ENCODE measurements around the gene DAGLA.

Gene DAGLA

GRCh38 chr11:61761440-61762222, 81.4 kb downstream of the DAGLA start:
- H3K27me3 Mint-ChIP-seq, result peaks cover 11% of the 10 kb centered on the region
- H3K9me3 Mint-ChIP-seq, result no peaks in the 10 kb centered on the region
- no peak overlapping the region for H3K4me3 Mint-ChIP-seq
- H3K36me3 Mint-ChIP-seq, result no peaks in the 10 kb centered on the region
- no peak overlapping the region for H3K27ac Mint-ChIP-seq
- no peak for ATAC-seq
- peaks cover 3% of the 10 kb centered on the region for H3K4me1 Mint-ChIP-seq

- no peak overlapping the region for H3K4me3 Mint-ChIP-seq
- no peaks in the 10 kb centered on the region for H3K9me3 Mint-ChIP-seq
- peaks cover 11% of the 10 kb centered on the region for H3K27me3 Mint-ChIP-seq
- H3K36me3 Mint-ChIP-seq, result no peaks in the 10 kb centered on the region
- no peak overlapping the region for H3K27ac Mint-ChIP-seq
- ATAC-seq, result no peak
- no peaks in the 10 kb centered on the region for H3K4me1 Mint-ChIP-seq
Measured at GRCh38 chr11:61762223-61762615, 82.0 kb downstream of the DAGLA start.

GRCh38 chr11:61762798-61763197, 82.6 kb downstream of the DAGLA start:
- peaks cover 11% of the 10 kb centered on the region for H3K27me3 Mint-ChIP-seq
- no peak overlapping the region for H3K4me3 Mint-ChIP-seq
- no peak overlapping the region for H3K27ac Mint-ChIP-seq
- ATAC-seq, result no peak
- H3K36me3 Mint-ChIP-seq, result no peaks in the 10 kb centered on the region
- H3K9me3 Mint-ChIP-seq, result no peaks in the 10 kb centered on the region
- no peaks in the 10 kb centered on the region for H3K4me1 Mint-ChIP-seq

GRCh38 chr11:61763930-61764605, 83.9 kb downstream of the DAGLA start:
- Mint-ChIP-seq H3K27ac (no peak overlapping the region), H3K4me3 (no peak overlapping the region), H3K27me3 (peaks cover 11% of the 10 kb centered on the region), H3K36me3 (no peaks in the 10 kb centered on the region), H3K4me1 (no peaks in the 10 kb centered on the region), H3K9me3 (no peaks in the 10 kb centered on the region)
- no peak for ATAC-seq

DNA sequence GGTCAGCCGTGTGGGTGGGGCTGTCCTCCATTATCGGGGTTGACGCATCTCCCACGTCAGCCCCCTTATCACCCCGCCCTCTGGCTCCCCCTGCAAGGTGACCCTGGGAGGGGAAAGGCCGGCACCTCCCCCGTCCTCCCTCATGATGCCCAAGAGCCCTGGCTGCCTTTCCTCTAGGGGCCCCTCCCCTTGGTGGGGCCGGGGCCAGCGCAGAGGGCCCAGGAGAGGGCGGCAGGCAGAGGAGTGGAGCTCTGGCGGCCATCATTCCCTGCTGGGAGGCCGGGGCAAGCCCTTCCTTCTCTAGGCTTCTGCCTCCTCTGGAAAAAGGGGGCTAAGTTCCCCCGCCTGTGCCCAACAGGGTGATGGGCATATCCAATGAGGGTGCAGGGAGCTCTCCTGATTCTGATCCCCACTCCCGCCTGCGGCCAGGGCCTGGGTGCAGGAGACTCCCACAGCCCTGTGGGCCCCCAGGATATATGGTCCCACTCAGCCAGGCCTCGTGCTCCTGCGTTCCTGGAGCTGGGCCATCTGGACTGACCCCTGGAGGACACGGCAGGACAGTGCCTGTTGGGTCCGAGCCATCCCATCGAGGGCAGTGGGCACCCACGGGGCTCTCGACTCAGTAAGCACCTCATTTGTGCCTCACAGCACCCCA, 84.5 kb downstream of the DAGLA start:
- no peaks in the 10 kb centered on the region for H3K9me3 Mint-ChIP-seq
- ATAC-seq, result no peak
- H3K4me3 Mint-ChIP-seq, result no peak overlapping the region
- H3K27ac Mint-ChIP-seq, result no peak overlapping the region
- H3K36me3 Mint-ChIP-seq, result no peaks in the 10 kb centered on the region
- no peaks in the 10 kb centered on the region for H3K4me1 Mint-ChIP-seq
- H3K27me3 Mint-ChIP-seq, result peaks cover 11% of the 10 kb centered on the region

DNA sequence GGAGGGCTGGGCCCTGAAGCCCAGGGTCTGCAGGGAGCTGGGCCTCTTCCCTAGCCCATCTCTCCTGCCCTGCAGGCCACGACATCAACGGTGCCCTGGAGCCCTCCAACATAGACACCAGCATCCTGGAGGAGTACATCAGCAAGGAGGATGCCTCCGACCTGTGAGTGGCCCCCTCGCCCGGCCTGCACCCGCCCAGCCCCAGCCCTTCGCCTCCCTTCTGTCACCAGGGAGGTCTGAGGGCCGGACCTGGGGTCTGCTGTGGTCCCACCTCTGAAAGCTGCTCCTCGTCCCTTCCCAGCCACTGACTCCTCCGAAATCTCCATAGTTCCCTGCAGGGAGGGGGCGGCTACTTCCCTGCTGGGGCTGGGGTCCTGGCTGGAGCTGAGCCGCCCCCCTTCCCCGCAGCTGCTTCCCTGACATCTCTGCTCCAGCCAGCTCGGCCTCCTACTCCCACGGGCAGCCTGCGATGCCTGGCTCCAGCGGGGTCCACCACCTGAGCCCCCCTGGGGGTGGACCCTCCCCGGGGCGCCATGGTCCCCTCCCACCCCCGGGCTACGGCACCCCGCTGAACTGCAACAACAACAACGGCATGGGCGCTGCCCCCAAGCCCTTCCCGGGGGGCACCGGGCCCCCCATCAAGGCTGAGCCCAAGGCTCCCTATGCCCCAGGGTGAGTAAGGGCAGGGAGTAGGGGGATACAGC, 85.5 kb downstream of the DAGLA start:
- H3K4me1 Mint-ChIP-seq, result no peaks in the 10 kb centered on the region
- no peaks in the 10 kb centered on the region for H3K9me3 Mint-ChIP-seq
- no peaks in the 10 kb centered on the region for H3K36me3 Mint-ChIP-seq
- no peak overlapping the region for H3K27ac Mint-ChIP-seq
- peaks cover 11% of the 10 kb centered on the region for H3K27me3 Mint-ChIP-seq
- ATAC-seq, result peak; percentile 7
- no peak overlapping the region for H3K4me3 Mint-ChIP-seq

DNA sequence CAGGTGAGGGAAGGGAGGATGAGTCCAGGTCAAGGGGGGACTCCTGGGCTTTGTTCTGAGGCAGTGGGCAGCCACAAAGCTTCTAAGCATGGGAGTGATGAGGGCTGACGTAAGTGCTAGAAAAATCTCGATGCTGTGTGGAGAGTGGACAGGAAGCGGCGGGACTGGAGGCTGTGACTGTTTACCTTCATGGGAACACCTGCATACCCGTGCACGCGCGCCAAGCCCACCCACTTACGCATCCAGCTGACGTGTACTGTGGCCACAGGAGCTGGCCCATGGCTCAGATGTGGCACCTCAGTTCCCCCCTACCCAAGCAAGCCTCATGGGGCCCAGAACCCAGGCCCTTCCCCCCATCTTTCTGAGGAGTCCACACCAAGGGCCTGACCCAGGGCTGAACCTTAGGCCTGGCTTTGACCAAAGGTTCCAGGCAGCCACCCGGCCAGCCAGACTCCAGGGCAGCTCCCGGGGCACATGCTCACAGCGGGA, 86.2 kb downstream of the DAGLA start:
- H3K27ac Mint-ChIP-seq, result no peak overlapping the region
- no peak for ATAC-seq
- H3K4me3 Mint-ChIP-seq, result no peak overlapping the region
- H3K36me3 Mint-ChIP-seq, result no peaks in the 10 kb centered on the region
- peaks cover 10% of the 10 kb centered on the region for H3K27me3 Mint-ChIP-seq
- no peaks in the 10 kb centered on the region for H3K4me1 Mint-ChIP-seq
- H3K9me3 Mint-ChIP-seq, result no peaks in the 10 kb centered on the region

DNA sequence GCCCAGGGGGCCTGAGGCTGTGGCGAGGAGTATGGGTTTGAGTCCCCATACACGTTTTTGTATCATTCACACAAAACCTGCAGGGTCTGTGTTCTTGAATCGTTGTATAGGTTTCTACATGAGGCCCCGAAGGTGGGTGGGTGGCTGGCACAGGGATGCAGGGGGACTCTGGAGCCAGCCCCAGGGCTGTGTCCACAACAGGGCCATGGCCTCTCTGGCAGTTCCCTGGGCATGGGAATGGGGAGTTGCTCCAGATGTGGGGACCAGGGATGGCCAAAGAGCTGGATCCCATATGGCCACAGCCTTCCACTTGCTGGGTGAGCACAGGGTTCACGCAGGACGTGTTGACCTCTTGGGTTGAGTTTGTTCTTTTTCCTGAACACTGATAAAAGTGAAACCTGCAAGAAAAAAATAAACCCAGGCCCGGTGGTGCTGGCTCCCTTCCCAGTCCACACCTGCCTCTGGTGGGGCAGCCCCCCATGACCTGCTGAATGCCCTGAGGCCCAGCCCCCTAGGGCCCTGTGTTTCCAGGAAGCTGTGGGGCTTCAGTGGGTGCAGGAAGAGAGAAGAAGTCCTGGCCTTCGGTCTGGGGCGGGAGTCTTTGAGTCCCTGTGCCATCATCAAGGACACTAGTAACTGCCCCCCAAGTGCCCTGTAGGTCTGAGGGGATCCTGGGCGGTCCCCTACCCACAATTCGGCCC, 88.3 kb downstream of the DAGLA start:
- Mint-ChIP-seq H3K36me3 (no peaks in the 10 kb centered on the region), H3K27me3 (no peaks in the 10 kb centered on the region), H3K27ac (no peak overlapping the region), H3K9me3 (no peaks in the 10 kb centered on the region), H3K4me3 (no peak overlapping the region), H3K4me1 (no peaks in the 10 kb centered on the region)
- no peak for ATAC-seq

DNA sequence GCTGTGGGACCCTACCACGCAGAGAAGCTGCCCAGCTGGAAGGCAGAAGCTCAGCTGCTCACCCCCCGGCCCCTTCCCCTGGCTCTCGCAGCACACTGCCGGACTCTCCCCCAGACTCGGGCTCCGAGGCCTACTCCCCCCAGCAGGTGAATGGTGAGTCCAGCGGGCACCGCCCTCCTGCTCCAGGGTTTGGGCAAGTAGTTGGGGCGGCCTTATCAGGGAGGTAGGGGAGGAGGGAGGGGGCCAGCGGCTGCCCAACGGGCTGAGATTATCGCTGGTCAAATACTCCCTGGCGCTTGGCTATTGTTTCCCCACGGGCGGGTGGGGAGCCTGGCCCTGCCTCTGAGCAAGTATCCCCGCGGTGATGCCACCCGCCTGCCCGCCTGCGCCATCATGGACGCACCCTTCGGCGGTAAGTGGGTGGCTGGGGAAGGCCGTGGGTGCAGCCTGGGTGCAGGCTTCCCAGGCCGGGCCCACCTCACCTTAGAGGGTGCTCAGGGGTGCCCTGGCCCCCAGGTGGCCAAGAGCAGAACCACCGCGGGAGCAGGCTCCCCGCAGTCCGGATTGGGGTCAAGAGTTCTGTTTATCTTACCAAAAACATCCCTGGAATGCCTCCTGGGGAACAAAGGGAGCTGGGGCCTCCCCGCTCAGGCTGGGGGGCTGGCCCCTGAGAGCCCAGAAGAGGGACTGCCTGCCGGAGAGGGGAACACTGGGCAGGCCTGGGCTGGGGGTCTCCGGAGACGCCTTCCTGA, 89.2 kb downstream of the DAGLA start:
- Mint-ChIP-seq H3K9me3 (no peaks in the 10 kb centered on the region), H3K4me3 (no peak overlapping the region), H3K27ac (no peak overlapping the region), H3K4me1 (no peaks in the 10 kb centered on the region), H3K36me3 (no peaks in the 10 kb centered on the region), H3K27me3 (peaks cover 1% of the 10 kb centered on the region)
- ATAC-seq, result no peak

DNA sequence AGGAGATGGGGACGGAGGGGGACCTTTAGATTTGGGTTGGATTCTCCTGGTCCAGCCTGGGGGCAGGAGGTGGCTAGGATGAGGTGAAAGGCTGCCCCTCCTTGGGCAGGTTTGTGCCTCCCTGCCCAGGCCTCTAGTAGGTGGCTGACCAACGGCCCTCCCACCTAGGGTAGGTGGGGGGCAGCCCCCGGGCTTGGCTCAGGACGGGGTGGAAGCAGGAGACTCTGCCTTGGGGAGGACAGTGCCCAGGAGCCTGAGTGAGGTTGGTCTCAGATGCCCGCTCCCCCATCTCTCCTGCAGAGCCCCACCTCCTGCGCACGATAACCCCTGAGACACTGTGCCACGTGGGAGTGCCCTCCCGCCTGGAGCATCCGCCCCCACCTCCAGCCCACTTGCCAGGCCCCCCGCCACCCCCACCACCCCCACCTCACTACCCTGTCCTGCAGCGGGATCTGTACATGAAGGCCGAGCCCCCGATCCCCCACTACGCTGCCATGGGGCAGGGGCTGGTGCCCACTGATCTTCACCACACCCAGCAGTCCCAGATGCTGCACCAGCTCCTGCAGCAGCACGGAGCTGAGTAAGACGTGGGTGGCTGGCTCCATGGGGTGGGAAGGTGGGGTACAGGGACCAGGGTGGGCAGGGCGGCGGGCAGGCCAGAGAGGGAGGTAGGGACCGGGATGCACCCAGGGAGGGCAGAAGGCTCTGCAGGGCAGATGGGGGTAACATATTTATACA, 89.9 kb downstream of the DAGLA start:
- H3K36me3 Mint-ChIP-seq, result no peaks in the 10 kb centered on the region
- no peaks in the 10 kb centered on the region for H3K9me3 Mint-ChIP-seq
- H3K27ac Mint-ChIP-seq, result no peak overlapping the region
- H3K27me3 Mint-ChIP-seq, result peaks cover 9% of the 10 kb centered on the region
- H3K4me1 Mint-ChIP-seq, result no peaks in the 10 kb centered on the region
- no peak for ATAC-seq
- H3K4me3 Mint-ChIP-seq, result no peak overlapping the region

GRCh38 chr11:61771195-61771894, 91.2 kb downstream of the DAGLA start:
- Mint-ChIP-seq H3K4me3 (no peak overlapping the region), H3K27ac (no peak overlapping the region), H3K9me3 (no peaks in the 10 kb centered on the region), H3K4me1 (peaks cover 3% of the 10 kb centered on the region), H3K36me3 (no peaks in the 10 kb centered on the region), H3K27me3 (peaks cover 21% of the 10 kb centered on the region)
- ATAC-seq, result no peak

DNA sequence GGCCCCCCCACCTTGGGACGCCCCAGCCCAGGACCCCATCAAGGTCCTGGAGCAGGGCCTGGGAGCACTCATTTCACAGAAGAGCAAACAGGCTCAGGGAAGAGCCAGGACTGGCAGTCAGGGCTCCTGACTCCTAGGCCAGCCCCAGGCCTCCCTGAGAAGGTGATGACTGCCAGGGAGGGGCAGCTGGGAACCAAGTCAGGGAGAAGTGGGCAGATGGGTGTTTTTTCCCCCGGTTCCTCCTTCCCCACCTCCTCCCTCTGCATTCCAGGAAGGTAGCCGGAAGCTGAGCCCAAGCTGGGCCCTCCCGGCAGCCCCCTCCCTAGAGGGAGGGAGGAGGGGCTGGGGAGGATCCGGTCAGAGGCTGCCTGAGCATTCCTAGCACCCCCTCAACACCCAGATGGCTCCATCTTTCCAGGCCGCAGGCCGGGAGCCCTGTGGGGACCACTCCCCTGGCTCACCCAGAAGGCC, 91.8 kb downstream of the DAGLA start:
- H3K27me3 Mint-ChIP-seq, result peaks cover 25% of the 10 kb centered on the region
- H3K36me3 Mint-ChIP-seq, result no peaks in the 10 kb centered on the region
- H3K9me3 Mint-ChIP-seq, result no peaks in the 10 kb centered on the region
- ATAC-seq, result no peak
- H3K4me1 Mint-ChIP-seq, result peaks cover 10% of the 10 kb centered on the region
- H3K27ac Mint-ChIP-seq, result no peak overlapping the region
- no peak overlapping the region for H3K4me3 Mint-ChIP-seq

GRCh38 chr11:61773356-61773755, 93.2 kb downstream of the DAGLA start:
- Mint-ChIP-seq H3K9me3 (no peaks in the 10 kb centered on the region), H3K27me3 (peaks cover 33% of the 10 kb centered on the region), H3K4me3 (no peak overlapping the region), H3K36me3 (no peaks in the 10 kb centered on the region), H3K4me1 (peaks cover 17% of the 10 kb centered on the region), H3K27ac (no peak overlapping the region)
- no peak for ATAC-seq

All from stimulated activated memory B cell treated with anti-CD40 and anti-IgM and Interleukin-4, amounts not matched to agents 10 μg/mL and 1 μg/mL and 100 μg/mL, for 72 hours (primary cell).